ENCODE results near the gene SPTBN5.

The SPTBN5 gene

GRCh38 chr15:41900526-41901380, 6.9 kb upstream of the SPTBN5 start:
- Histone ChIP-seq H3K9me3 (ENCODE audit: control insufficient read depth, insufficient read depth, low read length) (no peaks in the 10 kb centered on the region), H3K9me2 (replicated peaks; ENCODE audit: control insufficient read depth, low read length) (no peaks in the 10 kb centered on the region), H3K4me3 (ENCODE audit: low read length) (no peak overlapping the region), H3F3A (ENCODE audit: control insufficient read depth, insufficient read depth) (no peaks in the 10 kb centered on the region), H3K4me1 (ENCODE audit: control insufficient read depth, low read length) (no peaks in the 10 kb centered on the region), H3K4me2 (ENCODE audit: low read length) (no peak overlapping the region), H3K27me3 (ENCODE audit: control insufficient read depth, low read length) (no peaks in the 10 kb centered on the region), H3K36me3 (ENCODE audit: control insufficient read depth, low read length) (0 out of 2 replicates have a peak, but pooled peaks cover 4% of the 10 kb centered on the region), H3K27ac (ENCODE audit: low read depth, low read length) (no peak overlapping the region), H4K20me1 (ENCODE audit: control insufficient read depth, insufficient read depth, low read depth, low read length) (no peaks in the 10 kb centered on the region), H3K79me2 (ENCODE audit: control insufficient read depth, low read length) (no peaks in the 10 kb centered on the region)
- TF ChIP-seq CTCF (IDR thresholded peaks at IDR 0.05; ENCODE audit: low read depth, low read length, poor library complexity, severe bottlenecking) (no peak), EZH2phosphoT487 (IDR thresholded peaks at IDR 0.05; ENCODE audit: borderline replicate concordance, low read length) (no peak)

GRCh38 chr15:41899854-41900442, 6.1 kb upstream of the SPTBN5 start:
- H3K36me3 ChIP-seq (ENCODE audit: control insufficient read depth, low read length) = no peaks in the 10 kb centered on the region
- H3K9me3 ChIP-seq (ENCODE audit: control insufficient read depth, insufficient read depth, low read length) = no peaks in the 10 kb centered on the region
- no peaks in the 10 kb centered on the region for H4K20me1 ChIP-seq (ENCODE audit: control insufficient read depth, insufficient read depth, low read depth, low read length)
- no peak overlapping the region for H3K4me3 ChIP-seq (ENCODE audit: low read length)
- no peak overlapping the region for H3K4me2 ChIP-seq (ENCODE audit: low read length)
- no peaks in the 10 kb centered on the region for H3K27me3 ChIP-seq (ENCODE audit: control insufficient read depth, low read length)
- no peak overlapping the region for H3K27ac ChIP-seq (ENCODE audit: low read depth, low read length)
- no peaks in the 10 kb centered on the region for H3K79me2 ChIP-seq (ENCODE audit: control insufficient read depth, low read length)
- TF ChIP-seq EZH2phosphoT487 (IDR thresholded peaks at IDR 0.05; ENCODE audit: borderline replicate concordance, low read length) (no peak), CTCF (IDR thresholded peaks at IDR 0.05; ENCODE audit: low read depth, low read length, poor library complexity, severe bottlenecking) (no peak)
- no peaks in the 10 kb centered on the region for H3F3A ChIP-seq (ENCODE audit: control insufficient read depth, insufficient read depth)
- H3K4me1 ChIP-seq (ENCODE audit: control insufficient read depth, low read length) = peaks cover 6% of the 10 kb centered on the region
- H3K9me2 ChIP-seq (replicated peaks; ENCODE audit: control insufficient read depth, low read length) = no peaks in the 10 kb centered on the region

- no peaks in the 10 kb centered on the region for H3K9me3 ChIP-seq (ENCODE audit: control insufficient read depth, insufficient read depth, low read length)
- no peak overlapping the region for H3K4me3 ChIP-seq (ENCODE audit: low read length)
- no peak overlapping the region for H3K27ac ChIP-seq (ENCODE audit: low read depth, low read length)
- H4K20me1 ChIP-seq (ENCODE audit: control insufficient read depth, insufficient read depth, low read depth, low read length) = no peaks in the 10 kb centered on the region
- no peaks in the 10 kb centered on the region for H3F3A ChIP-seq (ENCODE audit: control insufficient read depth, insufficient read depth)
- no peaks in the 10 kb centered on the region for H3K27me3 ChIP-seq (ENCODE audit: control insufficient read depth, low read length)
- H3K4me1 ChIP-seq (ENCODE audit: control insufficient read depth, low read length) = peaks cover 23% of the 10 kb centered on the region
- no peak overlapping the region for H3K4me2 ChIP-seq (ENCODE audit: low read length)
- no peaks in the 10 kb centered on the region for H3K9me2 ChIP-seq (replicated peaks; ENCODE audit: control insufficient read depth, low read length)
- H3K79me2 ChIP-seq (ENCODE audit: control insufficient read depth, low read length) = no peaks in the 10 kb centered on the region
- TF ChIP-seq CTCF (IDR thresholded peaks at IDR 0.05; ENCODE audit: low read depth, low read length, poor library complexity, severe bottlenecking) (no peak), EZH2phosphoT487 (IDR thresholded peaks at IDR 0.05; ENCODE audit: borderline replicate concordance, low read length) (no peak)
- no peaks in the 10 kb centered on the region for H3K36me3 ChIP-seq (ENCODE audit: control insufficient read depth, low read length)
Observed at GRCh38 chr15:41897363-41897799, 3.5 kb upstream of the SPTBN5 start.

Measured in DOHH2 (cell line).